ENCODE data around the gene ANP32D.
"Not testable (repeated sequence)": the region's sequence is repeated elsewhere in the genome, so short reads cannot be mapped to it uniquely, and the experiment has no call there.

Gene ANP32D

DNA sequence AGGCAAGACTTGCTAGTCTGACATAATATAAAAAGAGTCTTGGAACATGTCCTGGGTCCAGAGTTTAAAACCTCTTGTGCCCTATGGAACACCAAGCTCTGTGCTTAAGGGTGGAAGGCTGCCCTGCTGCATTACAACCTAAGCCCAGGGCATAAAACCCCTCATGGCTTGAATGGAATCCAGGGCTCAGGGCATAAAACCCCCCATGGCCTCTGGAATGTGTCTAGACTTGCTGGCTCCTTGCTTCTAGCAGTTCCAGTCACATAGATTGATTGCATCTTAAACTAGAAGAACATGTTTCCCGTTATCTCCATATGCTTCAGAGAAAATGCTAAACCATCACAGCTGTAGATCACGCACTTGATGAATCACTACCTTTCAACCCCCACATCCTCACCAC lies 34.5 kb downstream of the ANP32D start:
- not testable (repeated sequence) for DNase-seq

GRCh38 chr12:48508987-48509386 lies 36.6 kb downstream of the ANP32D start:
- no peak for DNase-seq

DNA sequence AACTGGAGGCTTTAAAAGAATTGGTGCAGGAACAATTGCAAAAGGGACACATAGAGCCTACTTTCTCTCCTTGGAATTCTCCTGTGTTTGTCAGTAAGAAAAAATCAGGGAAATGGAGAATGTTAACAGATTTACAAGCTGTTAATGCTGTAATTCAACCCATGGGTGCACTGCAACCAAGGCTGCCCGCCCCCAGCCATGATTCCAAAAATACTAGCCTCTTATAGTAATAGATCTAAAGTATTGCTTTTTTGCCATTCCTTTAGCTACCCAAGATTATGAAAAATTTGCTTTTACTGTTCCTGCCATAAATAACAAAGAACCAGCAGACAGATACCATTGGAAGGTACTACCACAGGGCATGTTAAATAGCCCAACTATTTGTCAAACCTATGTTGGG lies 37.8 kb downstream of the ANP32D start:
- no peak for DNase-seq

DNA sequence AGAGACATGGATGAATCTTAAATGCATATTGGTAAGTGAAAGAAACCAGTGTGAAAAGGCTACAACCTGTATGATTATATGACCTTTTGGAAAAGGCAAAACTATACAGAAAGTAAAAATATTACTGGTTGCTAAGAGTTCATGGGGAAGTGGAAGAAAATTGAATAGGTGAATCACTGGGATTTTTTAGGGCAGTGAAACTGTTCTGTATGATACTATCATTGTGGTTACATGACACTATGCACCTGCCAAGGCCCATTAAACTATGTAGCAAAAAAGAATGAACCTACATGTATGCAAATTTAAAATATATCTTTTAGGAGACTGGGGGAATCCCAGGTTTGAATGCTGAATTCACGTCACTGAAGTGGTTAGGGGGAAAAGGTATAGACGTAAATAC lies 40.5 kb downstream of the ANP32D start:
- DNase-seq = no peak

DNA sequence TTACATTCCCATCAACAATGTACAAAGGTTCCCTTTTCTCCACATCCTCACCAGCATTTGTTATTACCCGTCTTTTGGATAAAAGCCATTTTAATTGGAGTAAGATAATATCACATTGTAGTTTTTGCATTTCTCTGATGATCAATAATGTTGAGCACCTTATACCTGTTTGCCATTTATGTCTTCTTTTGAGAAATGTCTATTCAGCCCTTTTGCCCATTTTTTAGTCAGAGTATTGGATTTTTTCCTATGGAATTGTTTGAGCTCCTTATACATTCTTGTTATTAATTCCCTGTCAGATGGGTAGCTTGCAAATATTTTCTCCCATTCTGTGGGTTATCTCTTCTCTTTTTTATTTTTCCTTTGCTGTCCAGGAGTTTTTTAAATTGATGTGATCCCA lies 42.4 kb downstream of the ANP32D start:
- DNase-seq = no peak

DNA sequence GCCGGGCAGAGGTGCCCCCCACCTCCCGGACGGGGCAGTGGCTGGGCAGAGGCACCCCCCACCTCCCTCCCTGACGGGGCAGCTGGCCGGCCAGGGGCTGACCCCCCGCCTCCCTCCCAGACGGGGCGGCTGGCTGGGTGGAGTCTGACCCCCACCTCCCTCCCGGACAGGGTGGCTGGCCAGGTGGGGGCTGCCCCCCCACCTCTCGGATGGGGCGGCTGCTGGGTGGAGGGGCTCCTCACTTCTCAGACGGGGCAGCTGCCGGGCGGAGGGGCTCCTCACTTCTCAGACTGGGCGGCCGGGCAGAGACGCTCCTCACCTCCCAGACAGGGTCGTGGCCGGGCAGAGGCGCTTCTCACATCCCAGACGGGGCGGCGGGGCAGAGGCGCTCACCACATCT lies 48.0 kb downstream of the ANP32D start:
- not testable (repeated sequence) for DNase-seq
